SU-DHL-6 (cell line): ENCODE data around the gene GNA14.

Experiments
- H2AFZ ChIP-seq: fragments of 200-600 bp; sonication (generic); 2 replicates; pipeline ENCODE4 v1.6.1; 2014; ENCODE audit warnings: low read depth, mild to moderate bottlenecking, moderate library complexity, mixed read lengths, antibody characterized with exemption, low read length; ENCODE audit not compliant: severe bottlenecking
- H3F3A ChIP-seq: fragments of 200-600 bp; shearing (Covaris generic); 2 replicates; pipeline ENCODE4 v1.6.0; 2016; ENCODE audit warnings: antibody characterized with exemption, mild to moderate bottlenecking; ENCODE audit not compliant: insufficient read depth
- H3K27ac ChIP-seq: fragments of 200-600 bp; sonication (generic); 2 replicates; pipeline ENCODE4 v1.5.1; 2016; ENCODE audit warnings: low read depth, mild to moderate bottlenecking, low read length, moderate library complexity, mixed read lengths
- H3K27me3 ChIP-seq: fragments of 200-600 bp; sonication (generic), shearing (Covaris generic); 2 replicates; pipeline ENCODE4 v1.6.0; 2014; ENCODE audit warnings: mild to moderate bottlenecking, low read length
- H3K36me3 ChIP-seq: fragments of 200-600 bp; sonication (generic); 2 replicates; pipeline ENCODE4 v1.6.1; 2014; ENCODE audit warnings: mild to moderate bottlenecking, low read length, mixed read lengths
- H3K4me2 ChIP-seq: fragments of 300-600, 200-600 bp; shearing (Covaris generic), sonication (generic); 2 replicates; pipeline ENCODE4 v1.6.0; 2014; ENCODE audit warnings: low read length, low read depth, mild to moderate bottlenecking; ENCODE audit not compliant: poor library complexity, severe bottlenecking
- H3K4me3 ChIP-seq: fragments of 200-600 bp; sonication (generic); 2 replicates; pipeline ENCODE4 v1.5.1; 2014; ENCODE audit warnings: antibody characterized with exemption, low read length, mild to moderate bottlenecking, mixed read lengths; ENCODE audit not compliant: insufficient read depth, poor library complexity, severe bottlenecking
- H3K79me2 ChIP-seq: fragments of 200-600 bp; sonication (generic); 2 replicates; pipeline ENCODE4 v1.6.1; 2014; ENCODE audit warnings: mild to moderate bottlenecking, low read length, moderate library complexity; ENCODE audit not compliant: insufficient read depth
- H3K9ac ChIP-seq: fragments of 200-600 bp; sonication (generic); 2 replicates; pipeline ENCODE4 v1.7.0; 2014; ENCODE audit warnings: mild to moderate bottlenecking, low read length
- H3K9me2 ChIP-seq: fragments of 200-600 bp; sonication (generic); replicated peaks from 2 replicates; pipeline ENCODE4 v1.6.1; 2014; ENCODE audit warnings: low read length; ENCODE audit not compliant: insufficient read depth
- H3K9me3 ChIP-seq: fragments of 200-600 bp; sonication (generic); 2 replicates; pipeline ENCODE4 v1.6.1; 2014; ENCODE audit warnings: low read length, mixed read lengths; ENCODE audit not compliant: insufficient read depth
- H4K20me1 ChIP-seq: fragments of 200-600 bp; sonication (generic); 2 replicates; pipeline ENCODE4 v1.6.1; 2014; ENCODE audit warnings: low read depth, mild to moderate bottlenecking, antibody characterized with exemption, low read length, moderate library complexity, mixed read lengths
- EZH2phosphoT487 ChIP-seq: fragments of 200-600 bp; sonication (generic), shearing (Covaris generic); conservative IDR thresholded peaks from 2 replicates; pipeline ENCODE4 v1.6.1; 2018; ENCODE audit warnings: mild to moderate bottlenecking, antibody characterized with exemption, low read length, moderate library complexity, mixed read lengths
- TF ChIP-seq, protein P1 (sequence below): fragments of 200-600 bp; sonication (generic); IDR thresholded peaks from one replicate; pipeline ENCODE4 v1.5.1; 2017; ENCODE audit warnings: antibody characterized with exemption, mild to moderate bottlenecking, low read length, moderate library complexity; ENCODE audit not compliant: insufficient read depth, poor library complexity, severe bottlenecking

Gene GNA14

DNA sequence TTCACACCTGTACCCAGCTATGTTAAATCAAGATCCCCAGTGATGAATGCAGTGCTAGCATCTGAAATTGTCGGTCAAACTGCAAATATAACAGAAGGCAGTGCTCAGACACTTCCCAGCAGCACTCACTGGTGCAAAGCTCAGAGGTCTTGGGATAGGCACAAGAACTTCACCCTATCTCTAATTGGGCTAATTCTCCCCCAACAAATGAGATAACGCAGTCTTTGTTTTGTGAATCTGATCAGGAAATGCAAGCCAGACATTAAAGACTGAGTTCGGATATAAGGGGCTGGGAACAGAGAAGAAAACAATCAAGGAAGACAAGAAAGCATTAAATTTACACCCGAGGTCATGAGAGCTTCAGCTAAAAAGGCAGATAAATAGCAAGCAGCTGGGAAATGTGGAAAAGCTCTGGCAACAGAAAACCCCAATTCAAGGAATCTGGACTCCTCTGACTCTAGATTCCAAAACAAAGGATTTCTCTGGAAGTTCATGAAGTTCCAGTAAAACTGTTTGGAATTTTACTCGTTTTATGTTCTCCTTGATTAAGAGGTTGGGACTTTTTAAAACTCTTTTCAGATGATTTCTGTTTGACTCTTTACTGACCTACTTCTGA, 65.1 kb downstream of the GNA14 start:
- Histone ChIP-seq H3K9me2 (no peaks in the 10 kb centered on the region), H3K27me3 (no peaks in the 10 kb centered on the region), H3K9me3 (no peaks in the 10 kb centered on the region), H3K36me3 (no peaks in the 10 kb centered on the region), H3K4me3 (no peak overlapping the region), H2AFZ (no peak overlapping the region), H3K79me2 (no peaks in the 10 kb centered on the region), H4K20me1 (no peaks in the 10 kb centered on the region), H3F3A (no peaks in the 10 kb centered on the region), H3K4me2 (no peak overlapping the region), H3K9ac (no peak overlapping the region), H3K27ac (no peak overlapping the region)
- no peak for TF ChIP-seq EZH2phosphoT487
- TF ChIP-seq, protein P1, sequence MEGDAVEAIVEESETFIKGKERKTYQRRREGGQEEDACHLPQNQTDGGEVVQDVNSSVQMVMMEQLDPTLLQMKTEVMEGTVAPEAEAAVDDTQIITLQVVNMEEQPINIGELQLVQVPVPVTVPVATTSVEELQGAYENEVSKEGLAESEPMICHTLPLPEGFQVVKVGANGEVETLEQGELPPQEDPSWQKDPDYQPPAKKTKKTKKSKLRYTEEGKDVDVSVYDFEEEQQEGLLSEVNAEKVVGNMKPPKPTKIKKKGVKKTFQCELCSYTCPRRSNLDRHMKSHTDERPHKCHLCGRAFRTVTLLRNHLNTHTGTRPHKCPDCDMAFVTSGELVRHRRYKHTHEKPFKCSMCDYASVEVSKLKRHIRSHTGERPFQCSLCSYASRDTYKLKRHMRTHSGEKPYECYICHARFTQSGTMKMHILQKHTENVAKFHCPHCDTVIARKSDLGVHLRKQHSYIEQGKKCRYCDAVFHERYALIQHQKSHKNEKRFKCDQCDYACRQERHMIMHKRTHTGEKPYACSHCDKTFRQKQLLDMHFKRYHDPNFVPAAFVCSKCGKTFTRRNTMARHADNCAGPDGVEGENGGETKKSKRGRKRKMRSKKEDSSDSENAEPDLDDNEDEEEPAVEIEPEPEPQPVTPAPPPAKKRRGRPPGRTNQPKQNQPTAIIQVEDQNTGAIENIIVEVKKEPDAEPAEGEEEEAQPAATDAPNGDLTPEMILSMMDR, result no peak

DNA sequence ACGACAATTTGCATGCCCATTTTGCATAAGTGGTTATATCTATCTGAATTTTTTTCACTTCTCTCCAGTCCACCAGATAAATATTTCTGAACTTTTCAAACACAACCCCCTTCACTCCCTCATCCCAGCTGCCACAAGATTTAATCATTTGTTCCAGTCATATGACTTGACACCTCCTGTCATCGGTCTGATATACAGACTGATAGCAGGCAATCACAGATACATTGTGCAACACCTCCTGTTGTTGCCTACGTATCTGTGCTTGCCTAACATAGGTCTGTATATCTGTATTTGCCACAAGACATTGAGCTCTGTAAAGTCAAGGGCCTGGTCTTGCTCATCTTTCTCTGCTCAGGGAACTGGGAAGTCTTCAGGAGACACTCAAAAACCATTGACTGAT, 65.6 kb downstream of the GNA14 start:
- Histone ChIP-seq H3K27ac (no peak overlapping the region), H3K27me3 (no peaks in the 10 kb centered on the region), H3K79me2 (no peaks in the 10 kb centered on the region), H3K9ac (no peak overlapping the region), H3F3A (no peaks in the 10 kb centered on the region), H3K36me3 (no peaks in the 10 kb centered on the region), H2AFZ (no peak overlapping the region), H4K20me1 (no peaks in the 10 kb centered on the region), H3K4me3 (no peak overlapping the region), H3K9me2 (no peaks in the 10 kb centered on the region), H3K9me3 (no peaks in the 10 kb centered on the region), H3K4me2 (no peak overlapping the region)
- no peak for TF ChIP-seq EZH2phosphoT487
- TF ChIP-seq, protein P1, result no peak

DNA sequence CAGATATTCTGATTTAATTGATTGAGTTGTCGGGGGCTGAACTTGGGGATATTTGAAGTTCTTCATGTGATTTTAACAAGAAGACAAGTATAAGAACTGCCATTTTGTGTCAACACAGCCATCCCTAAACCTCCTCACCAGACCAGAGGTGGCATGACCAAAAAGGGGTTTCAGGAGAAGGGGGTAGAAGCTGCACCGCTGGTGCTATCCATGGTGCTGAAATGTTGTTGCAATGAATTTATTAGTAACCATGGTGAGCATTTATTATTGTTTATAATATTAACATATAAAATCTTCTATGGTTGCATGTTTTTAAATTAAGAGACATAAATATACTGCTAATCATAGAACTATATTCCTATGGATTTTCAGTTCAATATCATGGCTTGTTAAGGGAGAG, 72.3 kb downstream of the GNA14 start:
- Histone ChIP-seq H2AFZ (no peak overlapping the region), H3K9ac (no peak overlapping the region), H4K20me1 (no peaks in the 10 kb centered on the region), H3K9me2 (no peaks in the 10 kb centered on the region), H3K27me3 (no peaks in the 10 kb centered on the region), H3F3A (no peaks in the 10 kb centered on the region), H3K27ac (no peak overlapping the region), H3K36me3 (no peaks in the 10 kb centered on the region), H3K4me3 (no peak overlapping the region), H3K79me2 (no peaks in the 10 kb centered on the region), H3K4me2 (no peak overlapping the region), H3K9me3 (no peaks in the 10 kb centered on the region)
- TF ChIP-seq, protein P1, result no peak
- no peak for TF ChIP-seq EZH2phosphoT487
